Suppressor macrophage treated with lipopolysaccharide for 1 hour (primary cell): ENCODE data around the gene MOB3A.

Source experiments
- DNase-seq, 3 donors: peaks; one replicate each; pipeline ENCODE4 v3.0.0-alpha.2; 2020 to 2022

Gene MOB3A

GRCh38 chr19:2080336-2080988 is 15.7 kb downstream of the MOB3A start:
- no peak for DNase-seq

GRCh38 chr19:2079865-2080301 is 16.2 kb downstream of the MOB3A start:
- no peak for DNase-seq

- no peak for DNase-seq
Observed at GRCh38 chr19:2079076-2079864, 16.9 kb downstream of the MOB3A start.

GRCh38 chr19:2077833-2078619 is 18.1 kb downstream of the MOB3A start:
- no peak for DNase-seq

- DNase-seq = no peak
Observed at GRCh38 chr19:2077398-2077797, 18.7 kb downstream of the MOB3A start.

GRCh38 chr19:2076526-2076944 is 19.6 kb downstream of the MOB3A start:
- no peak for DNase-seq

GRCh38 chr19:2072757-2073551 is 23.2 kb downstream of the MOB3A start:
- DNase-seq = no peak

GRCh38 chr19:2070986-2071673 is 25.0 kb downstream of the MOB3A start:
- DNase-seq = no peak

GRCh38 chr19:2070436-2070827 is 25.7 kb downstream of the MOB3A start:
- no peak for DNase-seq

GRCh38 chr19:2064788-2065524 is 31.2 kb downstream of the MOB3A start:
- DNase-seq = no peak

- DNase-seq = no peak
Observed at GRCh38 chr19:2064395-2064787, 31.7 kb downstream of the MOB3A start.

- DNase-seq = no peak
Observed at GRCh38 chr19:2063824-2064223, 32.3 kb downstream of the MOB3A start.

GRCh38 chr19:2062770-2063169 is 33.4 kb downstream of the MOB3A start:
- no peak for DNase-seq

- no peak for DNase-seq
Observed at GRCh38 chr19:2062389-2062729, 33.8 kb downstream of the MOB3A start.

- peak; percentile 99 to 100 (median 100) for DNase-seq
Observed at GRCh38 chr19:2061495-2062388, 34.4 kb downstream of the MOB3A start.

GRCh38 chr19:2060884-2061494 is 35.1 kb downstream of the MOB3A start:
- peak; percentile 83 to 89 (median 88) for DNase-seq

- DNase-seq = no peak
Observed at GRCh38 chr19:2059422-2060201, 36.5 kb downstream of the MOB3A start.

GRCh38 chr19:2058570-2059421 is 37.3 kb downstream of the MOB3A start:
- DNase-seq = no peak
